IPS-18a (cell line): ENCODE measurements around the gene TRIM46.

Experiments
- H3K27ac ChIP-seq: one replicate; pipeline ENCODE4 v1.5.1; 2013; ENCODE audit warnings: low read length
- H3K27me3 ChIP-seq: one replicate; pipeline ENCODE4 v1.6.1; 2013; ENCODE audit warnings: mild to moderate bottlenecking, low read length; ENCODE audit not compliant: control insufficient read depth, insufficient read depth
- H3K36me3 ChIP-seq: one replicate; pipeline ENCODE4 v1.6.1; 2013; ENCODE audit warnings: low read depth, low read length; ENCODE audit not compliant: control insufficient read depth
- H3K4me1 ChIP-seq: one replicate; pipeline ENCODE4 v1.6.1; 2013; ENCODE audit warnings: low read depth, low read length; ENCODE audit not compliant: control insufficient read depth
- H3K4me3 ChIP-seq: one replicate; pipeline ENCODE4 v1.5.1; 2013; ENCODE audit warnings: low read length
- H3K9ac ChIP-seq: one replicate; pipeline ENCODE4 v1.6.1; 2013; ENCODE audit warnings: mild to moderate bottlenecking, low read length, moderate library complexity
- H3K9me3 ChIP-seq: one replicate; pipeline ENCODE4 v1.6.1; 2013; ENCODE audit warnings: low read depth, low read length; ENCODE audit not compliant: control insufficient read depth

The TRIM46 gene

GRCh38 chr1:155130272-155131006 lies 43.2 kb upstream of the TRIM46 start:
- peaks cover 54% of the 10 kb centered on the region for H3K4me1 ChIP-seq

DNA sequence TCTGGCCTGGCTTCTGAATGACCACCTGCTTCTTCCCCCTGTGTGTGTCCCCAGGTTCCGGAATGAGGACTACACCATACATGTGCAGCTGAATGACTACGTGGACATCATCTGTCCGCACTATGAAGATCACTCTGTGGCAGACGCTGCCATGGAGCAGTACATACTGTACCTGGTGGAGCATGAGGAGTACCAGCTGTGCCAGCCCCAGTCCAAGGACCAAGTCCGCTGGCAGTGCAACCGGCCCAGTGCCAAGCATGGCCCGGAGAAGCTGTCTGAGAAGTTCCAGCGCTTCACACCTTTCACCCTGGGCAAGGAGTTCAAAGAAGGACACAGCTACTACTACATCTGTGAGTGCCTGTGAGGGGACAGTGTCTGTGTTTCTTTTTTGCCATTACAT lies 42.4 kb upstream of the TRIM46 start:
- H3K27me3 ChIP-seq, result peaks cover 47% of the 10 kb centered on the region
- H3K4me1 ChIP-seq, result peaks cover 47% of the 10 kb centered on the region
- H3K4me3 ChIP-seq, result no peak overlapping the region
- no peak overlapping the region for H3K9ac ChIP-seq
- peaks cover 9% of the 10 kb centered on the region for H3K36me3 ChIP-seq
- H3K9me3 ChIP-seq, result no peaks in the 10 kb centered on the region
- no peak overlapping the region for H3K27ac ChIP-seq

More at GRCh38 chr1:155130272-155131006, 43.2 kb upstream of the TRIM46 start:
- H3K27me3 ChIP-seq, result peaks cover 55% of the 10 kb centered on the region
- H3K9ac ChIP-seq, result peak overlapping the region; percentile 44
- no peak overlapping the region for H3K27ac ChIP-seq
- H3K36me3 ChIP-seq, result peaks cover 9% of the 10 kb centered on the region
- H3K9me3 ChIP-seq, result no peaks in the 10 kb centered on the region
- H3K4me3 ChIP-seq, result peak overlapping the region; percentile 50

DNA sequence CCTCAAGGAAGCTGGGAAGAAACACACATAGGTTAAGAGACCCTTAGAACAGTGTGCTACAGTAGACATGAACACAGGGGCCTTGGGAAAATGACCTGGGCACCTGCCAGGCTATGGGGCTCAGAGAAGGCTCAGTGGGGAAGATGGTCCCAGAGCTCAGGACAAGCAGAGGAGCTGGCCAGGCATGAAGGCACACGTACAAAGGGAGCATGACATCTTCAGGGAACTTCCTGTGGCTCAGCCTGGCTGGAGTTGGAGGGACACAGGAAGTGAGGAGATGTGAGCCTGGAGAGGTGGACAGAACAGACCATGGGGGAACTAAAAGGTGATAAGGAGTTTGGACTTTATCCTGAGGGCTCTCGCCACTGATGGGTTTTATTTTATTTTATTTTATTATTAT lies 41.8 kb upstream of the TRIM46 start:
- Histone ChIP-seq H3K27ac (no peak overlapping the region), H3K27me3 (peaks cover 41% of the 10 kb centered on the region), H3K4me3 (no peak overlapping the region), H3K9me3 (no peaks in the 10 kb centered on the region), H3K4me1 (peaks cover 42% of the 10 kb centered on the region), H3K36me3 (peaks cover 9% of the 10 kb centered on the region), H3K9ac (no peak overlapping the region)

GRCh38 chr1:155133799-155134281 lies 39.8 kb upstream of the TRIM46 start:
- Histone ChIP-seq H3K36me3 (peaks cover 9% of the 10 kb centered on the region), H3K4me1 (peaks cover 29% of the 10 kb centered on the region), H3K27me3 (peaks cover 21% of the 10 kb centered on the region), H3K4me3 (no peak overlapping the region), H3K9ac (no peak overlapping the region), H3K27ac (no peak overlapping the region), H3K9me3 (no peaks in the 10 kb centered on the region)

DNA sequence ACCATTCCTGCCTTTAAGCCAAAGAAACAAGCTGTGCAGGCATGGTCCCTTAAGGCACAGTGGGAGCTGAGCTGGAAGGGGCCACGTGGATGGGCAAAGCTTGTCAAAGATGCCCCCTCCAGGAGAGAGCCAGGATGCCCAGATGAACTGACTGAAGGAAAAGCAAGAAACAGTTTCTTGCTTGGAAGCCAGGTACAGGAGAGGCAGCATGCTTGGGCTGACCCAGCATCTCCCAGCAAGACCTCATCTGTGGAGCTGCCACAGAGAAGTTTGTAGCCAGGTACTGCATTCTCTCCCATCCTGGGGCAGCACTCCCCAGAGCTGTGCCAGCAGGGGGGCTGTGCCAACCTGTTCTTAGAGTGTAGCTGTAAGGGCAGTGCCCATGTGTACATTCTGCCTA lies 39.3 kb upstream of the TRIM46 start:
- H3K4me1 ChIP-seq, result peaks cover 24% of the 10 kb centered on the region
- no peak overlapping the region for H3K9ac ChIP-seq
- peaks cover 9% of the 10 kb centered on the region for H3K36me3 ChIP-seq
- peak overlapping the region; percentile 90 for H3K4me3 ChIP-seq
- H3K27me3 ChIP-seq, result peaks cover 16% of the 10 kb centered on the region
- no peaks in the 10 kb centered on the region for H3K9me3 ChIP-seq
- no peak overlapping the region for H3K27ac ChIP-seq

DNA sequence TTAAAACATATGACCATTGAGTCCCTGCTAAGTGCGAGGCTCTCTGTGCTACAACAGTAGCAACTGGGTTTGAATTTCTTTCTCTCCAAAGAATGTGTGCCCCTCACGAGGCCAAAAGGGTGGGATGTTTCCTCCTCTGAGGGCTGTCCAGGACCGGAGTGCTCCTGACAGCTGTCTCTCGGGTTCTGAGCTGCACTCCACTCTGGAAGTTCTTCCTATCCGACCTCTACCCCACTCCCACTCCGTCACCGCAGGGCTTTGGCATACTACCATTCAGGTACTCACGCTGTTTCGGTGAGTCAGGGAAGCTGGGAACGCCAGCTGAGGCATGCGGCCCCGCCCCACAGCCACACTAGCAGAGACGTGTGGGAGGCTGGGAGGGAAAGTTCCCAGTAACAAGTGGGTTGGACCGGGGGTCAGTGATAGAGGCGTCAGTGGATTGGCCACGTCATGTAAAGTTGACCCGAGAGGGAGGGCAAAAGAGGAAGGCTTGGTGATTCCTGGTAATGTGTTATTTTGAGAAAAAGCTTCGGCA lies 38.7 kb upstream of the TRIM46 start:
- Histone ChIP-seq H3K36me3 (peaks cover 9% of the 10 kb centered on the region), H3K9ac (peak overlapping the region; percentile 63), H3K4me3 (peak overlapping the region; percentile 90), H3K9me3 (no peaks in the 10 kb centered on the region), H3K4me1 (peaks cover 18% of the 10 kb centered on the region), H3K27ac (peak overlapping the region; percentile 72), H3K27me3 (peaks cover 10% of the 10 kb centered on the region)

GRCh38 chr1:155135415-155136028 lies 38.1 kb upstream of the TRIM46 start, which contains the start of gene SLC50A1:
TSS of gene SLC50A1 (plus strand) at chr1:155135852. CDS start at chr1:155135912, 60 bp downstream.
- Histone ChIP-seq H3K4me3 (peak within 1 kb of the TSS; percentile 90), H3K27me3 (peaks cover 4% of the 10 kb centered on the region), H3K9ac (peak within 1 kb of the TSS; percentile 63), H3K27ac (peak within 1 kb of the TSS; percentile 76), H3K36me3 (peaks cover 9% of the 10 kb centered on the region), H3K9me3 (no peaks in the 10 kb centered on the region), H3K4me1 (peaks cover 12% of the 10 kb centered on the region)

GRCh38 chr1:155136748-155137147 lies 36.9 kb upstream of the TRIM46 start:
- Histone ChIP-seq H3K9ac (peak overlapping the region; percentile 63), H3K36me3 (peaks cover 5% of the 10 kb centered on the region), H3K4me1 (peaks cover 8% of the 10 kb centered on the region), H3K27me3 (no peaks in the 10 kb centered on the region), H3K4me3 (peak overlapping the region; percentile 90), H3K9me3 (no peaks in the 10 kb centered on the region), H3K27ac (no peak overlapping the region)

DNA sequence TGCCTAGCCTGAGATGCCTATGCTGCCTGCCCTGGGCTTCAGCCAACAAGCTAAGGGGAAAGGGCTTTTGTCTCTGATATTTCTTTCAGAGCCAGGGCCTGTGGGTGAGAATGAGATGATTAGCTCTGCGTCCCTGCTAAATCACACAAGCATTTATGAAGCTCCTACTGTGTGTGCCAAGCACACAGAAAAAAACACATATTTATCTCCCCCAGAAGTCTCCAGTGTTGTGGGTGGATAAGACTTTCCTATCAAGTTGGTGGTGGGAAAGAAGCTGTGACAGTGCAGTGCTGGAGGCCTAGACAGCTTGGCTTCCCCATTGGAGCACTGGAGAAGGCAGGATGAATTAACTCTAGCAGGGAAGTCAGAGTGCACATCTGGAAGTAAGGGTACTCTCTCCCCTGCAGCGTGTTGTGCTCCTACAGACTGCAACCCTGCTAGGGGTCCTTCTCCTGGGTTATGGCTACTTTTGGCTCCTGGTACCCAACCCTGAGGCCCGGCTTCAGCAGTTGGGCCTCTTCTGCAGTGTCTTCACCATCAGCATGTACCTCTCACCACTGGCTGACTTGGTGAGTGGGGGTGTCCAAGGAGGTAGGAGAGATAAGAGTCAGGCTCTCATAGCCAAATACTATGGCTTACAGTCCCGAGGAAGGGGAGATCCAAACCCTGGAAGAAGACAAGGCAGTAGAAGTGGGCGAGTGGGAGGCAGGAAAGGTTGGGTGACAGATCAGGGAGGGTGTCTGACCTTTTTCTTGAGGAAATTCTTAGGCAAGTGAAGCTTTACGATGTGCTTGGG lies 36.3 kb upstream of the TRIM46 start:
- Histone ChIP-seq H3K27me3 (no peaks in the 10 kb centered on the region), H3K4me3 (peak overlapping the region; percentile 90), H3K4me1 (peaks cover 8% of the 10 kb centered on the region), H3K9me3 (no peaks in the 10 kb centered on the region), H3K27ac (no peak overlapping the region), H3K9ac (no peak overlapping the region), H3K36me3 (peaks cover 4% of the 10 kb centered on the region)

- Histone ChIP-seq H3K4me1 (peaks cover 3% of the 10 kb centered on the region), H3K4me3 (peak within 1 kb of the TSS; percentile 97), H3K9me3 (no peaks in the 10 kb centered on the region), H3K36me3 (no peaks in the 10 kb centered on the region), H3K27me3 (no peaks in the 10 kb centered on the region), H3K27ac (peak within 1 kb of the TSS; percentile 61), H3K9ac (peak within 1 kb of the TSS; percentile 77)
These were observed 33.6 kb upstream of the TRIM46 start, which contains the start of gene DPM3 for GRCh38 chr1:155139895-155140629. TSS of gene DPM3 (minus strand) at chr1:155140531. CDS start at chr1:155140240, 291 bp downstream.
